MM.1S (cell line): ENCODE results near the gene ARL5B.

ENCODE experiments used
- EZH2 ChIP-seq: fragments of 300-600 bp; sonication (generic); optimal IDR thresholded peaks from 2 replicates; pipeline ENCODE3; 2017; ENCODE audit warnings: low read depth, mild to moderate bottlenecking, antibody characterized with exemption, low read length, mixed read lengths
- EZH2phosphoT487 ChIP-seq: fragments of 300-600 bp; sonication (generic); IDR thresholded peaks from 2 replicates; pipeline ENCODE4 v1.6.1; 2018; ENCODE audit warnings: antibody characterized with exemption, low read length
- TF ChIP-seq, protein P1 (sequence below): fragments of 300-600 bp; sonication (generic); IDR thresholded peaks from 2 replicates; pipeline ENCODE4 v1.5.1; 2016; ENCODE audit warnings: antibody characterized with exemption, low read length, mixed read lengths

DNA sequence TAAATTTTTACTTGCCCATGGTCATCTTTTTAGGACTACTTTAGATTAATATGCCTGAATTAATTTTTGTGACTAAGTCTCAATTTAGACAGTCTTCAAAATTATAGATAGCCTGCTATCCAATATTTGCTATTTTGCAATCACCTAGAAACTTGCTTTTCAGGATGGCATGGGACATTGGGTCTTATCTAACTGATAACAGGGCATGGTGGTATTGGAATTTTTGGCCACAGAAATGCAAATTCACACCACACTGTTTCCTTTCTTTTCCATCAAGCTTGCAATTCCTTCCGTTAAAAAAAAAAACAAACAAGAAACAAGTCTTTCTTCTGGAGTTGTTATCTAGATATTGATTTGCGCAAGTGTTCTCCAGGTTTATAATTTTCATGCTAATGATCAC lies 8.8 kb downstream of the ARL5B start:
- TF ChIP-seq EZH2 (no peak), EZH2phosphoT487 (no peak)
- TF ChIP-seq, protein P1, sequence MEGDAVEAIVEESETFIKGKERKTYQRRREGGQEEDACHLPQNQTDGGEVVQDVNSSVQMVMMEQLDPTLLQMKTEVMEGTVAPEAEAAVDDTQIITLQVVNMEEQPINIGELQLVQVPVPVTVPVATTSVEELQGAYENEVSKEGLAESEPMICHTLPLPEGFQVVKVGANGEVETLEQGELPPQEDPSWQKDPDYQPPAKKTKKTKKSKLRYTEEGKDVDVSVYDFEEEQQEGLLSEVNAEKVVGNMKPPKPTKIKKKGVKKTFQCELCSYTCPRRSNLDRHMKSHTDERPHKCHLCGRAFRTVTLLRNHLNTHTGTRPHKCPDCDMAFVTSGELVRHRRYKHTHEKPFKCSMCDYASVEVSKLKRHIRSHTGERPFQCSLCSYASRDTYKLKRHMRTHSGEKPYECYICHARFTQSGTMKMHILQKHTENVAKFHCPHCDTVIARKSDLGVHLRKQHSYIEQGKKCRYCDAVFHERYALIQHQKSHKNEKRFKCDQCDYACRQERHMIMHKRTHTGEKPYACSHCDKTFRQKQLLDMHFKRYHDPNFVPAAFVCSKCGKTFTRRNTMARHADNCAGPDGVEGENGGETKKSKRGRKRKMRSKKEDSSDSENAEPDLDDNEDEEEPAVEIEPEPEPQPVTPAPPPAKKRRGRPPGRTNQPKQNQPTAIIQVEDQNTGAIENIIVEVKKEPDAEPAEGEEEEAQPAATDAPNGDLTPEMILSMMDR, result no peak
